Measurements from ENCODE around the gene PLCH1. TPM values are rescaled to one million over a fixed set of nuclear protein-coding genes. Genes with fewer than 3 reads are reported as not detected.

The PLCH1 gene
- total and polyA plus RNA-seq, 2 experiments from 2014 or later, result 2.6 to 5.8 TPM

DNA sequence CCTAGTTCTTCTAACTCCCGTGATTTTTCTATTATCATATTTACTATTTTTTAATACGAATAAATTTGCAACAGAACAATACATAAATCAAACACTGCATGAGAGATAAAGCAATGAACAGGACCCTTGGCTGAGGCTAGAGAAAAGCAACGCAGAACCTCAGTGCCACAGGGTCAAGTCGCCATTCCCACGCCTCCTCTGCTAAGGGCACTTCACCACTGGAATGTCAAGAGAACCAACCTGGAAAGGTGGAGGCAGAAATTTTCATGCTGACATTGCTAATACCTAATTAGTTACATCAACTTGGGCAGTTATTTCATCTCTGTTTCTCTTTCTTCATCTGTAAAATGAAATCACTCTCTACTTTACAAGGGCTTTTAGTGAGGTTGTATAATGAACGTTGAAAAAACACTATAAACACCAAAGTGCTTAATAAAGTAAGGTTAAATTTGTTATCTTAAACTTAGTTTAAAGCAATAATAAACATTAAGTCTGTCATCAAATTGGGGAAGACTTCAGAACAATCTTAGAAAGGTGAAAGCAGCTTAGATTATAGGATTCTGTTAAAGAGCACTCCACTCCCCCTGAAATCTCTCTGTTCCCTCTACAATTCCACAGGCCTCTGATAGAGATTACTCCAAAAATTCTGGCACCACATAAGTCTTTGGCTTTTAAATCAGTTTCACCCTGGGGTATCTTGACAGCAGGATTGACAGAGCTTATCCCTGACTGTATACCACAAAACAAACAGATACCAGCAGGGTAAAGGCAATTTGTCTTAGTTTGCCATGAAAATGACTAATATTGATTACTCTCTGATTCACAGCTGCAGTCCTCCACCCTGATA, 41.9 kb downstream of the PLCH1 start:
- 58% methylated on average over 6 of the region's 6 CpGs for WGBS (ENCODE audit: low lambda C conversion rate, missing lambda C conversion rate)
- H3K4me1 ChIP-seq (ENCODE audit: insufficient read depth), result no peaks in the 10 kb centered on the region
- no peaks in the 10 kb centered on the region for H4K20me1 ChIP-seq (ENCODE audit: insufficient read depth, poor library complexity, severe bottlenecking)
- H3K27ac ChIP-seq, result no peak overlapping the region
- no peak overlapping the region for H2AFZ ChIP-seq
- TF ChIP-seq CTCF (IDR thresholded peaks at IDR 0.05; ENCODE audit: poor library complexity) (no peak), EZH2phosphoT487 (IDR thresholded peaks at IDR 0.05; ENCODE audit: low read depth, severe bottlenecking, unreplicated experiment) (no peak), EZH2 (IDR thresholded peaks at IDR 0.05; ENCODE audit: borderline replicate concordance) (no peak)
- H3K36me3 ChIP-seq (replicated peaks; ENCODE audit: insufficient read depth, low read depth), result no peaks in the 10 kb centered on the region
- H3K4me3 ChIP-seq, result no peak overlapping the region
- no peaks in the 10 kb centered on the region for H3K79me2 ChIP-seq
- no peaks in the 10 kb centered on the region for H3K27me3 ChIP-seq
- H3K9me2 ChIP-seq (replicated peaks; ENCODE audit: insufficient read depth), result no peaks in the 10 kb centered on the region
- H3K4me2 ChIP-seq, result no peak overlapping the region
- H3K9me3 ChIP-seq (ENCODE audit: low read depth), result no peaks in the 10 kb centered on the region
- no peak for DNase-seq (ENCODE audit: low spot score)

DNA sequence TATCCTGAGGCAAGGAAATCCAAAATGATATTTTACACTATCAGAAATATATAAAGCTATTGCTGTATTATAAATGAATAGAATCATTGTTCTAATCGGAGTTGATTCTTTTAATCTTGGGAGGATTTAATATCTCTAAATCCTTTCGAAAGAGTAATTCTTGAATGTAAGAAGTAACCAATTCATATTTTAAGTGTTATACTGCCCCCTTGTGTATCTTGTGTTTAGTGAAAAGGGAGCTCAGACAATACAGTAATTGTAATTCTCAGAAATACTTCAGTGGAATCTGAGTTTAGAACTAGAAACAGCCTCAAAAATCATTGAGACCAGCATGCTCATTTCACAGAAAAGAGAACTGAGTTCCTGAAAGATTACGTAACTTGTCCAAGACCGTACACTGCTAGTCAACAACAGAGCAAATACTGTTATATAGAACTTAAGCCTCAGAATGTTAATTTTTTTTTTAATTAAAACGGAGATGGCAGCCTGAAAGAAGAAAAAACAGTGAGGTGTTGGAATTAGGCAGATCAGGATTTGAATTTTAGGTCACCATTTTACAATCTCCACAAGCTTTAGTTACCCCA, 42.9 kb downstream of the PLCH1 start:
- Histone ChIP-seq H3K27me3 (no peaks in the 10 kb centered on the region), H3K27ac (no peak overlapping the region), H2AFZ (no peak overlapping the region), H3K4me3 (no peak overlapping the region), H3K9me2 (replicated peaks; ENCODE audit: insufficient read depth) (no peaks in the 10 kb centered on the region), H3K79me2 (no peaks in the 10 kb centered on the region), H3K4me1 (ENCODE audit: insufficient read depth) (no peaks in the 10 kb centered on the region), H4K20me1 (ENCODE audit: insufficient read depth, poor library complexity, severe bottlenecking) (no peaks in the 10 kb centered on the region), H3K36me3 (replicated peaks; ENCODE audit: insufficient read depth, low read depth) (no peaks in the 10 kb centered on the region), H3K9me3 (ENCODE audit: low read depth) (no peaks in the 10 kb centered on the region), H3K4me2 (no peak overlapping the region)
- 39% methylated on average over 5 of the region's 5 CpGs for WGBS (ENCODE audit: low lambda C conversion rate, missing lambda C conversion rate)
- DNase-seq (ENCODE audit: low spot score), result peak; percentile 84
- TF ChIP-seq CTCF (IDR thresholded peaks at IDR 0.05; ENCODE audit: poor library complexity) (peak; percentile 76), EZH2phosphoT487 (IDR thresholded peaks at IDR 0.05; ENCODE audit: low read depth, severe bottlenecking, unreplicated experiment) (no peak)

GRCh38 chr3:155697542-155697941, 47.3 kb downstream of the PLCH1 start:
- no peak for TF ChIP-seq EZH2 (IDR thresholded peaks at IDR 0.05; ENCODE audit: borderline replicate concordance)
- TF ChIP-seq EZH2phosphoT487 (IDR thresholded peaks at IDR 0.05; ENCODE audit: low read depth, severe bottlenecking, unreplicated experiment), result no peak
- TF ChIP-seq CTCF (IDR thresholded peaks at IDR 0.05; ENCODE audit: poor library complexity), result no peak
- Histone ChIP-seq H2AFZ (no peak overlapping the region), H3K9me3 (ENCODE audit: low read depth) (no peaks in the 10 kb centered on the region), H4K20me1 (ENCODE audit: insufficient read depth, poor library complexity, severe bottlenecking) (no peaks in the 10 kb centered on the region), H3K79me2 (no peaks in the 10 kb centered on the region), H3K4me1 (ENCODE audit: insufficient read depth) (no peaks in the 10 kb centered on the region), H3K27me3 (no peaks in the 10 kb centered on the region), H3K4me2 (no peak overlapping the region), H3K9me2 (replicated peaks; ENCODE audit: insufficient read depth) (no peaks in the 10 kb centered on the region), H3K27ac (no peak overlapping the region), H3K36me3 (replicated peaks; ENCODE audit: insufficient read depth, low read depth) (no peaks in the 10 kb centered on the region), H3K4me3 (no peak overlapping the region)
- no peak for DNase-seq (ENCODE audit: low spot score)
- WGBS (ENCODE audit: low lambda C conversion rate, missing lambda C conversion rate), result 98% methylated on average over 2 of the region's 2 CpGs

Data from hepatocyte (in vitro differentiated cells).